Neural progenitor cell (in vitro differentiated cells): Measurements from ENCODE around the gene PIK3R6. TPM values are rescaled to one million over a fixed set of nuclear protein-coding genes. Genes with fewer than 3 reads are reported as not detected.

Source experiments
- DNase-seq: peaks from one replicate; pipeline ENCODE4 v3.0.0-alpha.2; 2016; ENCODE audit warnings: low spot score
- H2AFZ ChIP-seq: fragments of 200-600 bp; sonication (generic); replicated peaks from 2 replicates; pipeline ENCODE4 v1.6.1; 2016; ENCODE audit warnings: antibody characterized with exemption
- H3F3A ChIP-seq: fragments of 200-600 bp; sonication (generic); 2 replicates; pipeline ENCODE4 v1.6.1; 2016; ENCODE audit warnings: antibody characterized with exemption, low read depth
- H3K27ac ChIP-seq: fragments of 200-600 bp; sonication (generic); 2 replicates; pipeline ENCODE4 v1.5.1; 2016; ENCODE audit warnings: mild to moderate bottlenecking
- H3K27me3 ChIP-seq: fragments of 200-600 bp; sonication (generic); 2 replicates; pipeline ENCODE4 v1.6.1; 2016; ENCODE audit warnings: mild to moderate bottlenecking, moderate library complexity
- H3K36me3 ChIP-seq: fragments of 200-600 bp; sonication (generic); 2 replicates; pipeline ENCODE4 v1.5.1; 2016
- H3K4me1 ChIP-seq: fragments of 200-600 bp; sonication (generic); 2 replicates; pipeline ENCODE4 v1.6.1; 2016; ENCODE audit warnings: mixed run types
- H3K4me2 ChIP-seq: fragments of 200-600 bp; sonication (generic); 2 replicates; pipeline ENCODE4 v1.6.1; 2016
- H3K4me3 ChIP-seq: fragments of 200-600 bp; sonication (generic); 2 replicates; pipeline ENCODE4 v1.5.1; 2016
- H3K79me2 ChIP-seq: fragments of 200-600 bp; sonication (generic); 2 replicates; pipeline ENCODE4 v1.6.1; 2016; ENCODE audit warnings: low read depth
- H3K9ac ChIP-seq: fragments of 200-600 bp; sonication (generic); 2 replicates; pipeline ENCODE4 v1.6.1; 2016
- H3K9me3 ChIP-seq: fragments of 200-600 bp; sonication (generic); 2 replicates; pipeline ENCODE4 v1.5.1; 2016; ENCODE audit warnings: low read depth
- H4K20me1 ChIP-seq: fragments of 200-600 bp; sonication (generic); 2 replicates; pipeline ENCODE4 v1.6.1; 2016; ENCODE audit warnings: low read depth
- H3K27ac Mint-ChIP-seq: 3 replicates; pipeline ENCODE4 v1.8.0; 2021; ENCODE audit warnings: mixed read lengths
- H3K27me3 Mint-ChIP-seq: 2 replicates; pipeline ENCODE4 v1.8.0; 2022; ENCODE audit warnings: low read depth, mild to moderate bottlenecking, inconsistent platforms, moderate library complexity, mixed read lengths; ENCODE audit not compliant: insufficient read depth
- H3K36me3 Mint-ChIP-seq: 3 replicates; pipeline ENCODE4 v1.8.0; 2021; ENCODE audit warnings: mixed read lengths
- H3K4me1 Mint-ChIP-seq: 3 replicates; pipeline ENCODE4 v1.8.0; 2021; ENCODE audit warnings: mixed read lengths
- H3K4me3 Mint-ChIP-seq: 3 replicates; pipeline ENCODE4 v1.8.0; 2021; ENCODE audit warnings: mild to moderate bottlenecking, moderate library complexity, mixed read lengths
- H3K9me3 Mint-ChIP-seq: 3 replicates; pipeline ENCODE4 v1.8.0; 2020; ENCODE audit warnings: mixed read lengths
- EZH2 ChIP-seq: fragments of 200-600 bp; sonication (generic); IDR thresholded peaks from 2 replicates; pipeline ENCODE4 v1.6.1; 2017; ENCODE audit warnings: antibody characterized with exemption, mild to moderate bottlenecking, moderate library complexity
- EZH2phosphoT487 ChIP-seq: fragments of 200-600 bp; sonication (generic); IDR thresholded peaks from 2 replicates; pipeline ENCODE4 v1.6.1; 2017; ENCODE audit warnings: antibody characterized with exemption
- total RNA-seq: library from RNA; depleted of rRNA; stranded (reverse); fragments of >200 nt; gene quantifications from 2 replicates; pipeline ENCODE4 v1.2.3, GENCODE V29; 2015; ENCODE audit warnings: low replicate concordance
- TF ChIP-seq, protein P1 (sequence below): fragments of 200-600 bp; sonication (generic); IDR thresholded peaks from 2 replicates; pipeline ENCODE4 v1.5.1; 2017; ENCODE audit warnings: antibody characterized with exemption, mild to moderate bottlenecking

Gene PIK3R6
- total RNA-seq, 1 donor from 2014 or later = not detected

DNA sequence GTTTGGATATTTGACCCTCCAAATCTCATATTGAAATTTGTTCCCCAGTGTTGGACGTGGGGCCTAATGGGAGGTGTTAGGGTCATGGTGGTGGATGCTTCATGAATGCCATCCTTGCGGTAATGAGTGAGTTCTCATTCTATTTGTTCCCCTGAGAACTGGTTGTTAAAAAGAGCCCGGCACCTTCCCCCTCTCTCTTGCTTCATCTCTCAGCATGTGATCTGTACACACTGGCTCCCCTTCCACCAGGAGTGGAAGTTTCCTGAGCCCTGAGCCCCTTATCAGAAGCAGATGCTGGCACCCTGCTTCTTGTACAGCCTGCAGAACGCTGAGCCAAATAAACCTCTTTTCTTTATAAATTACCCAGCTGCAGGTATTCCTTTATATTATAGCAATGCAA is 25.6 kb downstream of the PIK3R6 start:
- Histone ChIP-seq H3K9ac (no peak overlapping the region), H3K79me2 (no peaks in the 10 kb centered on the region), H3F3A (no peaks in the 10 kb centered on the region), H3K9me3 (no peaks in the 10 kb centered on the region), H3K4me1 (no peaks in the 10 kb centered on the region), H2AFZ (no peak overlapping the region), H4K20me1 (no peaks in the 10 kb centered on the region), H3K36me3 (no peaks in the 10 kb centered on the region), H3K4me2 (no peak overlapping the region), H3K4me3 (no peak overlapping the region), H3K27me3 (no peaks in the 10 kb centered on the region), H3K27ac (no peak overlapping the region)
- Mint-ChIP-seq H3K27me3 (peaks cover 2% of the 10 kb centered on the region), H3K36me3 (no peaks in the 10 kb centered on the region), H3K27ac (no peak overlapping the region), H3K9me3 (peaks cover 2% of the 10 kb centered on the region), H3K4me1 (peaks cover 6% of the 10 kb centered on the region), H3K4me3 (no peak overlapping the region)
- no peak for DNase-seq
- no peak for TF ChIP-seq EZH2
- TF ChIP-seq, protein P1, sequence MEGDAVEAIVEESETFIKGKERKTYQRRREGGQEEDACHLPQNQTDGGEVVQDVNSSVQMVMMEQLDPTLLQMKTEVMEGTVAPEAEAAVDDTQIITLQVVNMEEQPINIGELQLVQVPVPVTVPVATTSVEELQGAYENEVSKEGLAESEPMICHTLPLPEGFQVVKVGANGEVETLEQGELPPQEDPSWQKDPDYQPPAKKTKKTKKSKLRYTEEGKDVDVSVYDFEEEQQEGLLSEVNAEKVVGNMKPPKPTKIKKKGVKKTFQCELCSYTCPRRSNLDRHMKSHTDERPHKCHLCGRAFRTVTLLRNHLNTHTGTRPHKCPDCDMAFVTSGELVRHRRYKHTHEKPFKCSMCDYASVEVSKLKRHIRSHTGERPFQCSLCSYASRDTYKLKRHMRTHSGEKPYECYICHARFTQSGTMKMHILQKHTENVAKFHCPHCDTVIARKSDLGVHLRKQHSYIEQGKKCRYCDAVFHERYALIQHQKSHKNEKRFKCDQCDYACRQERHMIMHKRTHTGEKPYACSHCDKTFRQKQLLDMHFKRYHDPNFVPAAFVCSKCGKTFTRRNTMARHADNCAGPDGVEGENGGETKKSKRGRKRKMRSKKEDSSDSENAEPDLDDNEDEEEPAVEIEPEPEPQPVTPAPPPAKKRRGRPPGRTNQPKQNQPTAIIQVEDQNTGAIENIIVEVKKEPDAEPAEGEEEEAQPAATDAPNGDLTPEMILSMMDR = no peak
- no peak for TF ChIP-seq EZH2phosphoT487

DNA sequence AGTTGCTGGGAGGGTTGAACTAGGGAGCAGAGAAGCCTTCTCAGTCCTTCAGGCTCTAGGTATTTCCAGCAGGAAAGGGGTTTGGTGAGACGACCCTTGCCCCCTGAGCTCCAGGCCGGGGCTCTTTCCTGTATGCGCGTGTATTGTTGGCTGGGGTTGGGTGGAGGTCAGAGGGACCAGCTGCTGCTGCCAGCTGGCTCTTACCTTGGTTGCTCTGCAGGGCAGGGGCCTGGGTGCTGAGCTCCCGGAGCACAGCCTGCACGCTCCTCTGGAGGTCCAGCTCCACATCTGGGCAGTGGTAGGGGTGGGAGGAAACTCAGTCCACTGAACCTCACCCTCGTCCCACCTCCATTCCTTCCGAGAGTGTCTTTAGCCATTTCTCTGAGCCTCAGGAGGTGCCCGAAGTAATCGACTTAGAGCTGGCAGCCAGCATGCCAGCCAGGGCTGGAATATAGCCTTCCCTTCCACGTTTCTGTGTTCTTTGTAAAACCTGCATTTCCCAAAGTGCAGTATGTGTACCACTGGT is 28.0 kb downstream of the PIK3R6 start:
- H3K36me3 ChIP-seq = no peaks in the 10 kb centered on the region
- H3K4me2 ChIP-seq = no peak overlapping the region
- H3K4me3 ChIP-seq = no peak overlapping the region
- H3K4me1 ChIP-seq = no peaks in the 10 kb centered on the region
- peaks cover 6% of the 10 kb centered on the region for H3K4me1 Mint-ChIP-seq
- H3F3A ChIP-seq = no peaks in the 10 kb centered on the region
- H2AFZ ChIP-seq = no peak overlapping the region
- no peaks in the 10 kb centered on the region for H3K27me3 ChIP-seq
- H3K27ac ChIP-seq = no peak overlapping the region
- no peaks in the 10 kb centered on the region for H4K20me1 ChIP-seq
- H3K9ac ChIP-seq = no peak overlapping the region
- H3K4me3 Mint-ChIP-seq = no peak overlapping the region
- H3K27me3 Mint-ChIP-seq = peaks cover 9% of the 10 kb centered on the region
- no peak overlapping the region for H3K27ac Mint-ChIP-seq
- H3K79me2 ChIP-seq = no peaks in the 10 kb centered on the region
- DNase-seq = no peak
- H3K9me3 ChIP-seq = no peaks in the 10 kb centered on the region
- H3K9me3 Mint-ChIP-seq = peaks cover 2% of the 10 kb centered on the region
- no peak for TF ChIP-seq EZH2phosphoT487
- TF ChIP-seq, protein P1 = no peak
- TF ChIP-seq EZH2 = no peak
- no peaks in the 10 kb centered on the region for H3K36me3 Mint-ChIP-seq

DNA sequence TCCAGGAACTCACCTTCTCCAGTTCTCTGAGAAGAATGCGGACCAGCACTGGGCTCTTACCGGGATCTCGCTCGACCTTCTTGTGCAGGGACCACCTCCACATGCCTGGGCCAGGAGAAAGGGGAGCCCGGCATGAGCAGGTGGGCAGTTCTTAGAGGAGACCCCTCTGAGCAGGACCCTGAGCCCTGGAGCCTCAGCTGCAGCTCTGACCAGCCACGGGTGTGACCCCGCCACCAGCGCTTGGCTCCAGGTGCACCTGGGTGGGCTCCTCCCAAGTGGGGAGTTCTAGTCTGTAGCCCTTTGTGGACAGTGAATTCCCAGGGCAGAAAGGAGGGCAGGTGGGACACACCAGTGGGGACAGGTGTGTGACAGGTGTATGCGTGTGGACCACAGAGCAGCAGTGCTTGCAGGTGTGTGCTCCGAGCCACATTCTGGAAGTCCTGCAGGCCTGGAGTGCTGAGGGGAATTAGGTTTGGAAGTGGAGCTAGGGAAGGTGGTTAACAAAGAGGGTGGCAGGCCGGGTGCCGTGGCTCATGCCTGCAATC is 28.9 kb downstream of the PIK3R6 start:
- Mint-ChIP-seq H3K27me3 (peaks cover 9% of the 10 kb centered on the region), H3K4me1 (peaks cover 6% of the 10 kb centered on the region), H3K36me3 (no peaks in the 10 kb centered on the region), H3K9me3 (peaks cover 2% of the 10 kb centered on the region), H3K4me3 (no peak overlapping the region), H3K27ac (no peak overlapping the region)
- Histone ChIP-seq H3K36me3 (no peaks in the 10 kb centered on the region), H3F3A (no peaks in the 10 kb centered on the region), H3K79me2 (no peaks in the 10 kb centered on the region), H3K27ac (no peak overlapping the region), H4K20me1 (no peaks in the 10 kb centered on the region), H3K9me3 (no peaks in the 10 kb centered on the region), H3K27me3 (no peaks in the 10 kb centered on the region), H2AFZ (no peak overlapping the region), H3K4me2 (no peak overlapping the region), H3K4me3 (no peak overlapping the region), H3K9ac (no peak overlapping the region), H3K4me1 (no peaks in the 10 kb centered on the region)
- TF ChIP-seq EZH2phosphoT487 = no peak
- TF ChIP-seq, protein P1 = no peak
- no peak for TF ChIP-seq EZH2
- no peak for DNase-seq
